ENCODE results near the gene TMEM69. TPM values are rescaled to one million over a fixed set of nuclear protein-coding genes. Genes with fewer than 3 reads are reported as not detected.
"Not testable (repeated sequence)": the region's sequence is repeated elsewhere in the genome, so short reads cannot be mapped to it uniquely, and the experiment has no call there.

Gene TMEM69
- total RNA-seq, 1 experiment from 2014 or later, result 21.1 TPM

GRCh38 chr1:45669379-45669778, 18.6 kb upstream of the TMEM69 start:
- no peak overlapping the region for H3K4me3 Mint-ChIP-seq (ENCODE audit: unreplicated experiment)
- ChIA-PET POLR2A (interaction anchor here (0.7 to 1.3 kb wide), 5 partner anchors 9 to 334 kb away, joined by 3 read pairs; partner anchors contain the start of gene TMEM69), CTCF (interaction anchor here (0.7 kb wide), 2 partner anchors 14 to 50 kb away, joined by 3 to 4 read pairs; no protein-coding TSS in a partner anchor)
- H3K4me1 Mint-ChIP-seq (ENCODE audit: insufficient read depth, unreplicated experiment), result peaks cover 23% of the 10 kb centered on the region
- intact Hi-C loops (cut with micrococcal nuclease), result no loop called here
- TF ChIP-seq CTCF (IDR thresholded peaks at IDR 0.05; ENCODE audit: unreplicated experiment), result no peak
- H3K36me3 Mint-ChIP-seq (ENCODE audit: insufficient read depth, unreplicated experiment), result peaks cover 20% of the 10 kb centered on the region
- H3K9me3 Mint-ChIP-seq (ENCODE audit: unreplicated experiment), result no peaks in the 10 kb centered on the region
- no TSS peak for BruUV-seq (replicated peaks)
- H3K27me3 Mint-ChIP-seq (ENCODE audit: insufficient read depth, unreplicated experiment), result no peaks in the 10 kb centered on the region
- DNase-seq (ENCODE audit: unreplicated experiment), result no peak
- no peak overlapping the region for H3K27ac Mint-ChIP-seq (ENCODE audit: low read depth, unreplicated experiment)

GRCh38 chr1:45669859-45670655, 17.9 kb upstream of the TMEM69 start:
- Mint-ChIP-seq H3K27me3 (ENCODE audit: insufficient read depth, unreplicated experiment) (no peaks in the 10 kb centered on the region), H3K36me3 (ENCODE audit: insufficient read depth, unreplicated experiment) (peaks cover 20% of the 10 kb centered on the region), H3K27ac (ENCODE audit: low read depth, unreplicated experiment) (no peak overlapping the region), H3K9me3 (ENCODE audit: unreplicated experiment) (no peaks in the 10 kb centered on the region), H3K4me3 (ENCODE audit: unreplicated experiment) (no peak overlapping the region), H3K4me1 (ENCODE audit: insufficient read depth, unreplicated experiment) (peaks cover 30% of the 10 kb centered on the region)
- BruUV-seq (replicated peaks), result no TSS peak
- POLR2A ChIA-PET, result interaction anchor here (1.2 to 4.0 kb wide), 3 partner anchors 14 to 17 kb away, joined by 3 to 11 read pairs (median 5); partner anchors contain the start of gene GPBP1L1
- DNase-seq (ENCODE audit: unreplicated experiment), result no peak
- CTCF ChIA-PET, result interaction anchor here (0.7 kb wide), 1 partner anchor 14 kb away, joined by 4 read pairs; no protein-coding TSS in a partner anchor
- TF ChIP-seq CTCF (IDR thresholded peaks at IDR 0.05; ENCODE audit: unreplicated experiment), result no peak
- intact Hi-C loops (cut with micrococcal nuclease), result no loop called here

GRCh38 chr1:45673956-45674355, 14.0 kb upstream of the TMEM69 start:
- Mint-ChIP-seq H3K27me3 (ENCODE audit: insufficient read depth, unreplicated experiment) (no peaks in the 10 kb centered on the region), H3K36me3 (ENCODE audit: insufficient read depth, unreplicated experiment) (peaks cover 20% of the 10 kb centered on the region), H3K9me3 (ENCODE audit: unreplicated experiment) (no peaks in the 10 kb centered on the region), H3K27ac (ENCODE audit: low read depth, unreplicated experiment) (no peak overlapping the region), H3K4me3 (ENCODE audit: unreplicated experiment) (no peak overlapping the region), H3K4me1 (ENCODE audit: insufficient read depth, unreplicated experiment) (peaks cover 33% of the 10 kb centered on the region)
- no peak for TF ChIP-seq CTCF (IDR thresholded peaks at IDR 0.05; ENCODE audit: unreplicated experiment)
- intact Hi-C loops (cut with micrococcal nuclease), result no loop called here
- CTCF ChIA-PET, result interaction anchor here (0.5 to 0.6 kb wide), 2 partner anchors 14 to 807 kb away, joined by 3 to 4 read pairs; no protein-coding TSS in a partner anchor
- POLR2A ChIA-PET, result interaction anchor here (0.7 to 5.9 kb wide), 2 partner anchors 13 to 19 kb away, joined by 3 to 32 read pairs; partner anchors contain the start of gene GPBP1L1
- BruUV-seq (replicated peaks), result no TSS peak
- DNase-seq (ENCODE audit: unreplicated experiment), result no peak

GRCh38 chr1:45674478-45674877, 13.5 kb upstream of the TMEM69 start:
- intact Hi-C loops (cut with micrococcal nuclease), result no loop called here
- Mint-ChIP-seq H3K27ac (ENCODE audit: low read depth, unreplicated experiment) (no peak overlapping the region), H3K4me1 (ENCODE audit: insufficient read depth, unreplicated experiment) (peaks cover 38% of the 10 kb centered on the region), H3K36me3 (ENCODE audit: insufficient read depth, unreplicated experiment) (peaks cover 20% of the 10 kb centered on the region), H3K9me3 (ENCODE audit: unreplicated experiment) (no peaks in the 10 kb centered on the region), H3K27me3 (ENCODE audit: insufficient read depth, unreplicated experiment) (no peaks in the 10 kb centered on the region), H3K4me3 (ENCODE audit: unreplicated experiment) (no peak overlapping the region)
- TF ChIP-seq CTCF (IDR thresholded peaks at IDR 0.05; ENCODE audit: unreplicated experiment), result no peak
- BruUV-seq (replicated peaks), result no TSS peak
- no peak for DNase-seq (ENCODE audit: unreplicated experiment)
- ChIA-PET POLR2A (interaction anchor here (0.7 to 5.9 kb wide), 2 partner anchors 12 to 19 kb away, joined by 3 to 32 read pairs; partner anchors contain the start of gene GPBP1L1), CTCF (interaction anchor here (0.5 kb wide), 1 partner anchor 808 kb away, joined by 3 read pairs; no protein-coding TSS in a partner anchor)

GRCh38 chr1:45676553-45676952, 11.4 kb upstream of the TMEM69 start:
- POLR2A ChIA-PET, result interaction anchor here (0.5 to 5.9 kb wide), 2 partner anchors 10 to 12 kb away, joined by 3 to 32 read pairs; partner anchors contain the start of gene GPBP1L1
- DNase-seq (ENCODE audit: unreplicated experiment); H3K4me3 Mint-ChIP-seq (ENCODE audit: unreplicated experiment); intact Hi-C loops (cut with micrococcal nuclease); H3K27me3 Mint-ChIP-seq (ENCODE audit: insufficient read depth, unreplicated experiment); CTCF ChIA-PET; BruUV-seq (replicated peaks); H3K9me3 Mint-ChIP-seq (ENCODE audit: unreplicated experiment); H3K27ac Mint-ChIP-seq (ENCODE audit: low read depth, unreplicated experiment): not testable (repeated sequence)
- H3K4me1 Mint-ChIP-seq (ENCODE audit: insufficient read depth, unreplicated experiment), result peaks cover 50% of the 10 kb centered on the region
- peaks cover 29% of the 10 kb centered on the region for H3K36me3 Mint-ChIP-seq (ENCODE audit: insufficient read depth, unreplicated experiment)

All from MCF 10A (cell line).